IPS-18a (cell line): ENCODE data around the gene NR3C1.

Experiments used
- H3K27ac ChIP-seq: one replicate; pipeline ENCODE4 v1.5.1; 2013; ENCODE audit warnings: low read length
- H3K27me3 ChIP-seq: one replicate; pipeline ENCODE4 v1.6.1; 2013; ENCODE audit warnings: mild to moderate bottlenecking, low read length; ENCODE audit not compliant: control insufficient read depth, insufficient read depth
- H3K36me3 ChIP-seq: one replicate; pipeline ENCODE4 v1.6.1; 2013; ENCODE audit warnings: low read depth, low read length; ENCODE audit not compliant: control insufficient read depth
- H3K4me1 ChIP-seq: one replicate; pipeline ENCODE4 v1.6.1; 2013; ENCODE audit warnings: low read depth, low read length; ENCODE audit not compliant: control insufficient read depth
- H3K4me3 ChIP-seq: one replicate; pipeline ENCODE4 v1.5.1; 2013; ENCODE audit warnings: low read length
- H3K9ac ChIP-seq: one replicate; pipeline ENCODE4 v1.6.1; 2013; ENCODE audit warnings: mild to moderate bottlenecking, low read length, moderate library complexity
- H3K9me3 ChIP-seq: one replicate; pipeline ENCODE4 v1.6.1; 2013; ENCODE audit warnings: low read depth, low read length; ENCODE audit not compliant: control insufficient read depth

NR3C1 gene

GRCh38 chr5:143374496-143375217 is 28.8 kb downstream of the NR3C1 start:
- H3K4me1 ChIP-seq = peaks cover 10% of the 10 kb centered on the region
- no peaks in the 10 kb centered on the region for H3K36me3 ChIP-seq
- no peaks in the 10 kb centered on the region for H3K9me3 ChIP-seq
- H3K27ac ChIP-seq = no peak overlapping the region
- H3K9ac ChIP-seq = no peak overlapping the region
- H3K4me3 ChIP-seq = no peak overlapping the region
- H3K27me3 ChIP-seq = no peaks in the 10 kb centered on the region

GRCh38 chr5:143373076-143373475 is 30.4 kb downstream of the NR3C1 start:
- no peaks in the 10 kb centered on the region for H3K9me3 ChIP-seq
- H3K27me3 ChIP-seq = no peaks in the 10 kb centered on the region
- H3K27ac ChIP-seq = no peak overlapping the region
- H3K36me3 ChIP-seq = no peaks in the 10 kb centered on the region
- H3K4me1 ChIP-seq = peaks cover 10% of the 10 kb centered on the region
- no peak overlapping the region for H3K4me3 ChIP-seq
- H3K9ac ChIP-seq = no peak overlapping the region

GRCh38 chr5:143372187-143372829 is 31.2 kb downstream of the NR3C1 start:
- no peak overlapping the region for H3K9ac ChIP-seq
- H3K27ac ChIP-seq = no peak overlapping the region
- no peaks in the 10 kb centered on the region for H3K27me3 ChIP-seq
- no peak overlapping the region for H3K4me3 ChIP-seq
- peaks cover 7% of the 10 kb centered on the region for H3K4me1 ChIP-seq
- no peaks in the 10 kb centered on the region for H3K9me3 ChIP-seq
- H3K36me3 ChIP-seq = no peaks in the 10 kb centered on the region

GRCh38 chr5:143370440-143370839 is 33.0 kb downstream of the NR3C1 start:
- Histone ChIP-seq H3K9me3 (no peaks in the 10 kb centered on the region), H3K4me3 (no peak overlapping the region), H3K36me3 (no peaks in the 10 kb centered on the region), H3K27me3 (no peaks in the 10 kb centered on the region), H3K9ac (no peak overlapping the region), H3K27ac (no peak overlapping the region), H3K4me1 (no peaks in the 10 kb centered on the region)

GRCh38 chr5:143364061-143364460 is 39.4 kb downstream of the NR3C1 start:
- H3K27me3 ChIP-seq = no peaks in the 10 kb centered on the region
- no peaks in the 10 kb centered on the region for H3K9me3 ChIP-seq
- H3K9ac ChIP-seq = no peak overlapping the region
- no peaks in the 10 kb centered on the region for H3K36me3 ChIP-seq
- H3K27ac ChIP-seq = no peak overlapping the region
- peaks cover 5% of the 10 kb centered on the region for H3K4me1 ChIP-seq
- no peak overlapping the region for H3K4me3 ChIP-seq

GRCh38 chr5:143362664-143363227 is 40.7 kb downstream of the NR3C1 start:
- no peaks in the 10 kb centered on the region for H3K27me3 ChIP-seq
- H3K4me1 ChIP-seq = peaks cover 5% of the 10 kb centered on the region
- no peaks in the 10 kb centered on the region for H3K9me3 ChIP-seq
- no peak overlapping the region for H3K4me3 ChIP-seq
- no peak overlapping the region for H3K27ac ChIP-seq
- no peaks in the 10 kb centered on the region for H3K36me3 ChIP-seq
- H3K9ac ChIP-seq = no peak overlapping the region

- Histone ChIP-seq H3K4me3 (no peak overlapping the region), H3K9me3 (no peaks in the 10 kb centered on the region), H3K27me3 (no peaks in the 10 kb centered on the region), H3K4me1 (peaks cover 5% of the 10 kb centered on the region), H3K36me3 (no peaks in the 10 kb centered on the region), H3K9ac (no peak overlapping the region), H3K27ac (no peak overlapping the region)
These were observed 42.0 kb downstream of the NR3C1 start for GRCh38 chr5:143361438-143361837.

GRCh38 chr5:143360755-143361154 is 42.7 kb downstream of the NR3C1 start:
- H3K27me3 ChIP-seq = no peaks in the 10 kb centered on the region
- H3K27ac ChIP-seq = no peak overlapping the region
- no peaks in the 10 kb centered on the region for H3K36me3 ChIP-seq
- no peak overlapping the region for H3K9ac ChIP-seq
- H3K4me3 ChIP-seq = no peak overlapping the region
- H3K9me3 ChIP-seq = no peaks in the 10 kb centered on the region
- peaks cover 5% of the 10 kb centered on the region for H3K4me1 ChIP-seq

GRCh38 chr5:143359869-143360268 is 43.6 kb downstream of the NR3C1 start:
- Histone ChIP-seq H3K27ac (no peak overlapping the region), H3K36me3 (no peaks in the 10 kb centered on the region), H3K4me1 (peaks cover 5% of the 10 kb centered on the region), H3K27me3 (no peaks in the 10 kb centered on the region), H3K4me3 (no peak overlapping the region), H3K9ac (no peak overlapping the region), H3K9me3 (no peaks in the 10 kb centered on the region)

GRCh38 chr5:143356855-143357583 is 46.5 kb downstream of the NR3C1 start:
- no peaks in the 10 kb centered on the region for H3K4me1 ChIP-seq
- H3K9ac ChIP-seq = no peak overlapping the region
- H3K27me3 ChIP-seq = no peaks in the 10 kb centered on the region
- no peaks in the 10 kb centered on the region for H3K36me3 ChIP-seq
- no peaks in the 10 kb centered on the region for H3K9me3 ChIP-seq
- no peak overlapping the region for H3K4me3 ChIP-seq
- H3K27ac ChIP-seq = no peak overlapping the region

GRCh38 chr5:143355710-143356109 is 47.8 kb downstream of the NR3C1 start:
- Histone ChIP-seq H3K4me1 (no peaks in the 10 kb centered on the region), H3K36me3 (no peaks in the 10 kb centered on the region), H3K9me3 (no peaks in the 10 kb centered on the region), H3K27ac (no peak overlapping the region), H3K4me3 (no peak overlapping the region), H3K27me3 (no peaks in the 10 kb centered on the region), H3K9ac (no peak overlapping the region)
